Fibroblast of peridontal ligament (primary cell): ENCODE measurements around the gene FSCN2.

Experiments
- DNase-seq: peaks from one replicate; pipeline ENCODE4 v3.0.0-alpha.2; 2010; ENCODE audit errors: extremely low read depth

The FSCN2 gene

DNA sequence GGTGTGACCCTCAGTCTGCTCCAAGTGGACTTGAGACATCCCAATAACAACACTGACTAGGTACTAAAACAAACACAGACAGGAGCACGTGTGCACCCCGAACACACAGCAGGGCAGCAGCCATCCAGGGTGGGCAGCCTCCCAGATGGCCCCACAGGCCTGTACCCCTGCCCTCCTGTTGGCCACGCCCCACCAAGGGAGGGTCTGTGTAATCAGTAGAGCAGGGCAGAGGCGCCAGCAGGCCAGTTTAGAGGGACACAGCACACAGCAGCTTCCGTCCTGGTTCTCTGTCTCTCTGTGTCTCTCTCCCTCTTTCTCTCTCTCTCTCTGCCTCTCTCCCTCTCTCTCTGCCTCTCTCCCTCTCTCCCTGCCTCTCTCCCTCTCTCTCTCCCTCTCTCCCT, 37.0 kb upstream of the FSCN2 start:
- no peak for DNase-seq

DNA sequence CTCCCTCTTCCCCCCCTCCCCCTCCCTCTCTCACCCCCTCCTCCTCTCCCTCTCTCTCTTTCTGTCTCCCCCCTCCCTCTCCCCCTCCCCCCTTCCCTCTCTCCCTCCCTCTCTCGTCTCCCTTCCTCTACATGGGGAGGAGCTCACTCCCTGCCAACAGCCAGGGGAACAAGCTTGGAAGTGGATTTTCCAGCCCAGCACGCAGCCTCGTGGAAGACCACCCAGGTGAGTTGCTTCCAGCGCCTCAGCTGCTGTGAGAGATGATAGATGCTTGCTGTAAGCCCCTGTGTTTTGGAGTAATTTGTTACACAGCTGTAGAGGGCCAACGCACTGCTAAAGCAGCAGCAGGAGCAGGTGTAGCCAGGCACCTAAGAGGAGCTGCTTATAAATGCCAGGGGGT, 36.4 kb upstream of the FSCN2 start:
- DNase-seq, result no peak

DNA sequence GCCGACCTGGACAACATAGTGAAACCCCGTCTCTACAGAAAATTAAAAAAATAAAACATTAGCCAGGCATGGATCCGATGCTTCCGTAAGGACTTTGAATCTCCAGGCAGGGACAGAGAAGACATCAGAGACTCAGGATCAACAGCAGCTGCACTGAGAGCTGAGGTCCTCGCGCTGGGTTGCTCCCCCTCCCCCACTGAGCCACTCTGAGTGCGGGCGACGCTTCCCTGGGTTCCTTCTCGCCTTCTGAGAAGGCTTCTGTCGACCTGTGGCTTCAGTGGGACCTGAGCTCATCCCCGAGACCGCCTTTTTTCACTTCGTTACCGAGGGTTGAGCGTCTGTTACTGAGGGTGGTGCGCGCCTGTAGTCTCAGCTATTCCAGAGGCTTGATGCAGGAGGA, 36.0 kb upstream of the FSCN2 start:
- DNase-seq, result no peak

GRCh38 chr17:81492706-81493105, 35.5 kb upstream of the FSCN2 start:
- no peak for DNase-seq

DNA sequence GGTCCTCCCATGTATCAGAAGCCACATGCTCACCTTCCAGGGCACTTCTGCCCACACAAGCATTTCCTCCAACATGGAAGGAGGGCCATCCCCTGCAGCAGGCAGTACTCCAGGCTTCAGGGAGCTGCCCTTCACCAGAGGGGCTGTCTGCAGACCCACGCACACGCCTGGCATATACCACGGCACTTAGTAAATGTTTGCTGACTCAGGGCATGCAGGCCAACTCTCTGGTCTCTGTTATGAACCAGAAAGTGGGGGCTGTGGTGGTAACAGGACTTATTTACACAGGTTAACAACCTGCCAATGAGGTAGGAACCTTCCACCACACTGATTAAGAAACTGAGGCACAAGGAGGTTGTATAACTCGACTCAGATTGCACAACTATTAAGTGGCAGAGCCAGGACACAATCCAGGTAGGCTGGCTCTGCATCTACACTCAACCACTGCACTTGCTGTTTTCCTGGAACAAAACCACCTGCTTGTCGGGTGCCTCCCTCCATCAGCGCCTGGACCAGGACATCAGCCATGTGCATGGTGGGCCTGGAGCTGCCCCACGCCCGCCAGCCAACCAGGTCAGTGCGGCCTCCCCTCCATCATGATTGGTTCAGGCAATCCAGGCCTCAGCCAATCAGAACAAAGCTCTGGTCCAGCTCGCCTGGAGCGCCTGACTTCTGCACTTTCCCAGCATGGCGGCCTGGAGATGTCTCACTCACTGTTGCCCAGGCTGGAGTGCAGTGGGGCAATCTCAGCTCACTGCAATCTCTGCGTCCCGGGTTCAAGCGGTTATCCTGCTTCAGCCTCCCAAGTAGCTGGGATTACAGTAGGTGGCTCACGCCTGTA, 34.8 kb upstream of the FSCN2 start:
- no peak for DNase-seq

GRCh38 chr17:81494626-81495377, 33.4 kb upstream of the FSCN2 start:
- no peak for DNase-seq

DNA sequence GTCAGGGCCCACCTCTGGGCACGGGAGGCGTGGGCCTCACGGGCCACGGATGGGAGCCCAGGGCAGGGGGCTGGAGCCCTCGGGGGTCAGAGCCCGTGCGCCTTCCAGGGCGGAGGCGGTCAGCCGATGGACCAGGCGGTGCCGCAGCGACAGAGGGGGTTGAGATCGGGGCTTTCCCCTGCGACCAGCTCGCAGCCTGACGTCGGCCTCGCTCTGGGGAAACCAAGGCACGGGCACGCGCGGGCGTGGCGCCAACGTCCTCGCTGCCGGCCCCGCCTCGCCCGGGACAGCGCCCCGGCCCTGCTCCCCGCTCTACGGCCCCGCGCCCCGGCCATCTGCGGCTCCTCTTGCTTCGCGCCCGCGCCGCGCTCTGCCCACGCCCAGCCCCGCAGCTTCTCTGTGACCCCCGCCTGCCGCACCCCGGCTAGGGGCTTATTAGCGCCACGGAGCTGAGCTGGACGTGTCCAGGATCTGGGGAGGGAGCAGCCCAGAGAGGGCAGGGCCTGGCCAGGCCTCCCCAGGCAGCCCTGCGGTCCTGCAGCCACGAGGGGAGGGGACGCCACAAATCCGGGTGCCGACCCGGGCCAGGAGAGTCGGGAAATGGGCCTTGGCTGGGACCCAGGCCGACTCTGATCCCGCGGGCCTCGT, 29.1 kb upstream of the FSCN2 start:
- DNase-seq, result no peak

DNA sequence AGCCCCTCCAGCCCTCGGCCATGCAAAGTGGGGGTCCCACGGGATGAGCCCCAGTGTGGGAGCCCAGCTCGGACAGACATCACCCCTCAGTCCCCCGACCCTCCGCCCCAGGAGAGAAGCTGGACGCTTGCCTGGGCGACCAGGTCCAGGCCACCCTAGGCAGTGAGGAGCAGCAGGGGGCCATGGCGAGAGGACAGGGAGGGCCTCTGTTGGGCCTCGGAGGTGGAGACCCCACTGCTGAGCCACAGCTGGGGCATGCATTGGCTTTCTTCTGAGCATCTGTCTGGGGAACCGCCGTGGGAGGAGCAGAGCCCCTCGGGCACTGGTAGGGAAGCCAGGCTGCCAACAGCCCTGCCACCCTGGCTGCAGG, 28.6 kb upstream of the FSCN2 start:
- DNase-seq, result no peak

GRCh38 chr17:81500047-81500446, 28.1 kb upstream of the FSCN2 start:
- no peak for DNase-seq

DNA sequence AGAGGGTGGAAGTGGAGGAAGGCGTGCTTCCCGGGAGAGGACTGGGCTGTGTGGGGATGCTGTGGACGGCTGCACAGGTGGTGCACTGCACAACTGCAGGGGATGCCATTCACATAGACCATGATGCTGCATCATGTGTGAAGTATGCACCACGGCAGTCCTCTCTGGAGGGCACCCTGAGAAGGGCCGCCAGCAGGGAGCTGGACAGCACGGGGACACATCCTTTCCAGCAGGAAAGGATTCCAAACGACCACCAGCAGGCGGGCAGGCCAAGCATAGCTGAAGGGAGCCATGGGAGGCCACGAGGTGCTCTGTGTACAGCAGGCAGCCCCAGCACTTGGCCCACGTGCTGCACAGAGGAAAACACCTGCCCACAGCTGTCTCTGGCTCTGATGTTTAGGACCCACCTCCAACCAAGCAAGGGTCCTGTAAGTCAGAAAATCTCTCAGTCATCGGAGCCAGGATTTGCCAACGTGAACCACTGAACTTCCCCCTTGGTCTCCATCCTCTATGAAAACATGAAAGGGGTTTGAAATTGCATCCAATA, 25.6 kb upstream of the FSCN2 start:
- no peak for DNase-seq

DNA sequence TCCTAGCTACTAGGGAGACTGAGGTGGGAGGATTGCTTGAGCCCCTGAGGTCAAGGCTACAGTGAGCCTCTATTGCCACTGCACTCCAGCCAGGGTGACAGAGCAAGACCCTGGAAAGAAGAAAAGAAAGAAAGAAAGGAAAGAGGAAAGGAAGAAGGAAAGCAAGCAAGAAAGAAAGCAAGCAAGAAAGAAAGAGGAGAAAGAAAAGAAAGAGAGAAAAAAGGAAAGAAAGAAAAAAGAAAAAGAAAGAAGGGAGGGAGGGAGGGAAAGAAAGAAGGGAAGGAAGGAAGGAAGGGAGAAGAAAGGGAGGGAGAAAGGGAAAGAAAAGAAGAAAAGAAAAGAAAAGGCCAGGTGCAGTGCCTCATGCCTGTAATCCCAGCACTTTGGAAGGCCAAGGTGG, 24.6 kb upstream of the FSCN2 start:
- DNase-seq, result no peak

- peak; percentile 55 for DNase-seq
Measured at GRCh38 chr17:81508639-81509206, 19.5 kb upstream of the FSCN2 start.

DNA sequence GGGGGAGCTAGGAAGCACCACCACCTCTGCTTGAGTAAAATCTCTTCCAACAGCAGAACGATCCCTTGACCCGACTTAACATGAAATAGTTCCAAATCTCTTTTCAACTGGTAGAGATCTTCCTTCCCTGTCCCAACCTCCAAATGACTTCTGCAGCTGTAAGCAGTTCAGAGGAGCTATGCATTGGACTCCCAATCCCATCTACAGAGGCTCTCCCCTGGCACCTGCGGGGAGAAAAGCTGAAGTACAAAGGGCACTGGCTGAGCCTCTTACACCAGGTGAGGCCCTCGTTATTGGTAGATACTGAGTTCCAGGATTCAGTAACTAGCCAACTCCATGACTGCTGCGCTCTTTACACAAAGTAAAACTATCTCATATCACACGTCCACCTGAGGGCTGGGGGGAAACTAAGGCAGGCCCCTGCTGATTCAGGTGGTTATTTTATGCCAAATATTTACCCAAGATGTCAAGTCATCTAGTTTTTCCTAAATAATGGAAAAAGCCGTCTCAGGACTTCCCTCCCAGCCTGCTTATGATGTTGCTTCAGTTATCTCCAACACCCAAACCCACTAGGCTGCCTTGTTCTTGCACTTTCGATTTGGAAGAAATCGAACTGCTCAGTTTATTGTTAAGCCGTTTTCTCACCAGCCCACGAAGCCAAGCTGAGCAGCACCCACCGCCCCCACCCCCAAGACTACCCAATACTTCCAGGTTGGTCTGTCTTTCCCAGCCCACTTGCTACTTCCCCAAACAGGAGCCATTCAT, 18.8 kb upstream of the FSCN2 start:
- DNase-seq, result peak; percentile 40

- DNase-seq, result peak; percentile 33
Measured at GRCh38 chr17:81509972-81510784, 18.0 kb upstream of the FSCN2 start.

GRCh38 chr17:81510785-81511553, 17.2 kb upstream of the FSCN2 start:
- DNase-seq, result peak; percentile 38

GRCh38 chr17:81511554-81511803, 16.7 kb upstream of the FSCN2 start:
- DNase-seq, result peak; percentile 57

GRCh38 chr17:81511804-81512561, 16.2 kb upstream of the FSCN2 start:
- DNase-seq, result no peak

- peak; percentile 90 for DNase-seq
Measured at GRCh38 chr17:81512562-81513371, 15.4 kb upstream of the FSCN2 start, which contains the start of gene ACTG1. TSS of gene ACTG1 (minus strand) at chr17:81512799. CDS start at chr17:81512354, 445 bp downstream.
